HL-60 (cell line): ENCODE results near the gene SYK.

Experiments
- DNase-seq, 2 experiments: peaks; one replicate each; pipeline ENCODE4 v3.0.0-alpha.2; 2010 to 2020; ENCODE audit warnings: low read depth in 1 of 2, low spot score in 1 of 2
- H3K27ac ChIP-seq: fragments of 250-450 bp; sonication (Bioruptor Pico); replicated peaks from 2 replicates; pipeline ENCODE4 v1.5.1; 2020; ENCODE audit warnings: mild to moderate bottlenecking, moderate library complexity
- H3K27me3 ChIP-seq: fragments of 250-450 bp; sonication (Bioruptor Pico); 2 replicates; pipeline ENCODE4 v1.5.1; 2021; ENCODE audit warnings: mild to moderate bottlenecking, moderate library complexity; ENCODE audit not compliant: insufficient read depth, poor library complexity, severe bottlenecking
- H3K4me3 ChIP-seq: replicated peaks from 2 replicates; pipeline ENCODE4 v1.5.1; 2011; ENCODE audit warnings: mild to moderate bottlenecking, control low read depth, low read length; ENCODE audit not compliant: insufficient read depth
- CTCF ChIP-seq: IDR thresholded peaks from one replicate; pipeline ENCODE4 v1.5.1; 2011; ENCODE audit warnings: low read length, control low read depth, inconsistent platforms; ENCODE audit not compliant: insufficient read depth
- GABPA ChIP-seq: IDR thresholded peaks from 2 replicates; pipeline ENCODE4 v1.6.1; 2012; ENCODE audit warnings: low read depth
- POLR2AphosphoS5 ChIP-seq: IDR thresholded peaks from 2 replicates; pipeline ENCODE4 v1.6.1; 2012; ENCODE audit warnings: low read depth
- REST ChIP-seq: IDR thresholded peaks from 2 replicates; pipeline ENCODE4 v1.6.1; 2012; ENCODE audit warnings: low read depth; ENCODE audit not compliant: insufficient replicate concordance
- SPI1 ChIP-seq: IDR thresholded peaks from 2 replicates; pipeline ENCODE4 v1.6.1; 2012; ENCODE audit warnings: low read depth, mild to moderate bottlenecking, borderline replicate concordance

Gene SYK

GRCh38 chr9:90878562-90878961, 76.9 kb downstream of the SYK start:
- Histone ChIP-seq H3K27ac (no peak overlapping the region), H3K27me3 (no peaks in the 10 kb centered on the region), H3K4me3 (no peak overlapping the region)
- no peak for DNase-seq
- TF ChIP-seq CTCF (no peak), SPI1 (no peak), GABPA (no peak), REST (no peak), POLR2AphosphoS5 (no peak)

GRCh38 chr9:90880066-90880465, 78.4 kb downstream of the SYK start:
- no peaks in the 10 kb centered on the region for H3K27me3 ChIP-seq
- no peak overlapping the region for H3K4me3 ChIP-seq
- TF ChIP-seq REST (no peak), CTCF (no peak), GABPA (no peak), POLR2AphosphoS5 (no peak), SPI1 (no peak)
- DNase-seq = no peak
- no peak overlapping the region for H3K27ac ChIP-seq

GRCh38 chr9:90880669-90881068, 79.0 kb downstream of the SYK start:
- H3K27ac ChIP-seq = no peak overlapping the region
- TF ChIP-seq REST (no peak), SPI1 (no peak), CTCF (no peak), GABPA (no peak), POLR2AphosphoS5 (no peak)
- no peak overlapping the region for H3K4me3 ChIP-seq
- no peak for DNase-seq
- no peaks in the 10 kb centered on the region for H3K27me3 ChIP-seq
